ENCODE results near the gene FXN. TPM values are rescaled to one million over a fixed set of nuclear protein-coding genes. Genes with fewer than 3 reads are reported as not detected.

The FXN gene
- total RNA-seq, 1 experiment from 2014 or later = 24.1 TPM

- no peaks in the 10 kb centered on the region for H3K4me1 ChIP-seq (ENCODE audit: control insufficient read depth in 1 of 2, insufficient read depth in 2 of 2, low read length in 2 of 2)
- H3K9ac ChIP-seq (ENCODE audit: low read length) = no peak overlapping the region
- POLR2A ChIA-PET = no interaction called here
- no peak overlapping the region for H3K27ac ChIP-seq (ENCODE audit: low read depth, low read length)
- RAD21 ChIA-PET (ENCODE audit: low non-redundant PET in 1 of 2, low total read pairs in 2 of 2, uncharacterized antibody in 2 of 2, unreplicated experiment in 2 of 2) = no interaction called here
- no peaks in the 10 kb centered on the region for H3K36me3 ChIP-seq (ENCODE audit: control insufficient read depth in 1 of 2, insufficient read depth in 2 of 2, low read length in 2 of 2)
- H3K4me3 ChIP-seq (replicated peaks in 1 of 2; ENCODE audit: low read depth in 1 of 2, low read length in 2 of 2) = no peak overlapping the region
- no peaks in the 10 kb centered on the region for H3K9me3 ChIP-seq (ENCODE audit: control insufficient read depth in 1 of 2, insufficient read depth in 1 of 2, low read depth in 1 of 2, low read length in 2 of 2)
- no peak for DNase-seq (ENCODE audit: low read depth, low spot score)
- H3K27me3 ChIP-seq (ENCODE audit: insufficient read depth, low read length) = no peaks in the 10 kb centered on the region
- no peak overlapping the region for H2AFZ ChIP-seq (ENCODE audit: low read depth, low read length, poor library complexity, severe bottlenecking)
- CTCF ChIA-PET = no interaction called here
- BruUV-seq (replicated peaks) = no TSS peak
- H3K9me2 ChIP-seq (ENCODE audit: insufficient read depth) = no peaks in the 10 kb centered on the region
- intact Hi-C loops (cut with micrococcal nuclease) = no loop called here
- ATAC-seq = no peak
- TF ChIP-seq EZH2 (IDR thresholded peaks at IDR 0.05) (no peak), SRF (IDR thresholded peaks at IDR 0.05; ENCODE audit: low read depth) (no peak), YY1 (IDR thresholded peaks at IDR 0.05; ENCODE audit: extremely low read depth, insufficient replicate concordance, low read depth, low read length) (no peak), ZFX (IDR thresholded peaks at IDR 0.05) (no peak), ELF1 (IDR thresholded peaks at IDR 0.05; ENCODE audit: borderline replicate concordance, low read depth) (no peak), SP1 (IDR thresholded peaks at IDR 0.05; ENCODE audit: low read depth) (no peak), TCF7L2 (IDR thresholded peaks at IDR 0.05; ENCODE audit: borderline replicate concordance, extremely low read depth, insufficient read depth, insufficient read length) (no peak), CEBPB (IDR thresholded peaks at IDR 0.05; ENCODE audit: low read depth) (no peak), MAX (IDR thresholded peaks at IDR 0.05) (no peak), CBX3 (IDR thresholded peaks at IDR 0.05; ENCODE audit: low read depth) (no peak), JUND (IDR thresholded peaks at IDR 0.05) (no peak), ZNF274 (IDR thresholded peaks at IDR 0.05; ENCODE audit: low read depth, low read length) (no peak), SIN3A (IDR thresholded peaks at IDR 0.05; ENCODE audit: low read depth) (no peak)
- H4K20me1 ChIP-seq (ENCODE audit: insufficient read depth) = no peaks in the 10 kb centered on the region
- H3K4me2 ChIP-seq (ENCODE audit: low read length) = no peak overlapping the region
- H3K79me2 ChIP-seq (ENCODE audit: insufficient read depth, low read length) = no peaks in the 10 kb centered on the region
Measured at GRCh38 chr9:69090140-69090750, 54.7 kb downstream of the FXN start.

Data from HCT116 (cell line).